Prostate gland (tissue), 2 donors: ENCODE measurements around the gene SLC4A1. TPM values are rescaled to one million over a fixed set of nuclear protein-coding genes. Genes with fewer than 3 reads are reported as not detected.
A peak's percentile ranks its signal among the peaks of the same experiment; 100 is the strongest.

Source experiments
- DNase-seq: peaks from one replicate; pipeline ENCODE4 v3.0.0-alpha.2; 2019; ENCODE audit warnings: low spot score
- H3K27ac ChIP-seq, 2 donors: fragments of 200-600 bp; sonication (generic); 2 replicates each; pipeline ENCODE4 v1.5.1; 2017 to 2019
- H3K27me3 ChIP-seq: fragments of 200-600 bp; sonication (generic); replicated peaks from 2 replicates; pipeline ENCODE4 v1.5.1; 2019; ENCODE audit not compliant: insufficient read depth
- H3K36me3 ChIP-seq, 2 donors: fragments of 200-600 bp; sonication (generic); 1 replicate in 1 of 2; 2 replicates in 1 of 2; pipeline versions ENCODE4 v1.5.1 to v1.8.1; 2017 to 2019
- H3K4me1 ChIP-seq: fragments of 200-600 bp; sonication (generic); replicated peaks from 2 replicates; pipeline ENCODE4 v1.5.1; 2019
- H3K4me3 ChIP-seq, 2 donors: fragments of 200-600 bp; sonication (generic); 2 replicates each; pipeline ENCODE4 v1.5.1; 2017 to 2019
- H3K9me3 ChIP-seq: fragments of 200-600 bp; sonication (generic); 2 replicates; pipeline ENCODE4 v1.5.1; 2017
- CTCF ChIP-seq, 4 experiments: fragments of 200-600 bp in 2 of 4; fragments of 450-650 bp in 2 of 4; sonication (generic) in 2 of 4; IDR thresholded peaks; 1 replicate in 3 of 4; 2 replicates in 1 of 4; pipeline ENCODE4 v1.5.1; 2016 to 2019; ENCODE audit warnings: antibody characterized with exemption in 4 of 4, mild to moderate bottlenecking in 2 of 4, moderate library complexity in 2 of 4
- POLR2A ChIP-seq: fragments of 450-650 bp; IDR thresholded peaks from one replicate; pipeline ENCODE4 v1.6.1; 2016; ENCODE audit warnings: antibody characterized with exemption, mild to moderate bottlenecking
- POLR2AphosphoS5 ChIP-seq: sonication (generic); formaldehyde crosslinking; IDR thresholded peaks from one replicate; pipeline ENCODE4 v1.6.1; 2017; ENCODE audit warnings: antibody characterized with exemption
- WGBS: methylation state at CpG from one replicate; pipeline ENCODE4 v1.1.5; 2018; 5-methylcytosine and 5-hydroxymethylcytosine counted together
- intact Hi-C: fragments of 100-400 bp; cut with DNase I; formaldehyde crosslinking; loops from one replicate; pipeline ENCODE4 v1.14.2; 2022
- total RNA-seq, 2 donors: library from RNA; depleted of rRNA; stranded (reverse); fragments of >200 nt; gene quantifications; one replicate each; pipeline ENCODE4 v1.1.0, GENCODE V29; 2016

Gene SLC4A1
- total RNA-seq, 2 donors from 2014 or later, result 0.51 TPM; not detected in 1

GRCh38 chr17:44310188-44310587, 42.3 kb upstream of the SLC4A1 start:
- intact Hi-C loops, result no loop called here
- 93% methylated on average over 2 of the region's 2 CpGs for WGBS
- Histone ChIP-seq H3K27ac (no peak overlapping the region), H3K9me3 (no peaks in the 10 kb centered on the region), H3K27me3 (no peaks in the 10 kb centered on the region), H3K36me3 (no peaks in the 10 kb centered on the region), H3K4me3 (no peak overlapping the region), H3K4me1 (peaks cover 4% of the 10 kb centered on the region)
- DNase-seq, result no peak
- TF ChIP-seq CTCF (IDR thresholded peaks at IDR 0.05), result no peak
- no peak for TF ChIP-seq POLR2A
- TF ChIP-seq POLR2AphosphoS5, result no peak

GRCh38 chr17:44309472-44309871, 41.5 kb upstream of the SLC4A1 start:
- WGBS, result 57% methylated on average over 5 of the region's 5 CpGs
- Histone ChIP-seq H3K9me3 (no peaks in the 10 kb centered on the region), H3K36me3 (no peaks in the 10 kb centered on the region), H3K27ac (no peak overlapping the region), H3K4me1 (peaks cover 4% of the 10 kb centered on the region), H3K4me3 (no peak overlapping the region), H3K27me3 (no peaks in the 10 kb centered on the region)
- DNase-seq, result no peak
- intact Hi-C loops, result no loop called here
- TF ChIP-seq POLR2AphosphoS5 (no peak), CTCF (IDR thresholded peaks at IDR 0.05) (no peak), POLR2A (no peak)

GRCh38 chr17:44308865-44309264, 40.9 kb upstream of the SLC4A1 start:
- Histone ChIP-seq H3K9me3 (no peaks in the 10 kb centered on the region), H3K4me3 (peak overlapping the region; percentile 33 to 44), H3K27me3 (no peaks in the 10 kb centered on the region), H3K27ac (no peak overlapping the region), H3K4me1 (peaks cover 4% of the 10 kb centered on the region), H3K36me3 (no peaks in the 10 kb centered on the region)
- WGBS, result 5% methylated on average over 15 of the region's 15 CpGs
- intact Hi-C loops, result no loop called here
- TF ChIP-seq POLR2A, result no peak
- TF ChIP-seq CTCF (IDR thresholded peaks at IDR 0.05), result no peak
- no peak for TF ChIP-seq POLR2AphosphoS5
- DNase-seq, result no peak

GRCh38 chr17:44308320-44308818, 40.4 kb upstream of the SLC4A1 start, which contains the start of gene RUNDC3A:
TSS of gene RUNDC3A (plus strand) at chr17:44308601. CDS start at chr17:44308833, 232 bp downstream.
- intact Hi-C loops, result no loop called here
- peak within 1 kb of the TSS; percentile 33 to 44 for H3K4me3 ChIP-seq
- peak within 1 kb of the TSS; percentile 62 to 66 for H3K27ac ChIP-seq
- TF ChIP-seq POLR2A (no peak), POLR2AphosphoS5 (peak; percentile 67)
- no peaks in the 10 kb centered on the region for H3K9me3 ChIP-seq
- H3K4me1 ChIP-seq, result peaks cover 4% of the 10 kb centered on the region
- peak; percentile 84 for DNase-seq
- no peaks in the 10 kb centered on the region for H3K27me3 ChIP-seq
- WGBS, result 2% methylated on average over 39 of the region's 39 CpGs
- no peaks in the 10 kb centered on the region for H3K36me3 ChIP-seq

- intact Hi-C loops, result no loop called here
- peak overlapping the region; percentile 33 to 44 for H3K4me3 ChIP-seq
- peak overlapping the region; percentile 62 to 66 for H3K27ac ChIP-seq
- no peaks in the 10 kb centered on the region for H3K9me3 ChIP-seq
- peak; percentile 57 for DNase-seq
- H3K4me1 ChIP-seq, result peaks cover 4% of the 10 kb centered on the region
- WGBS, result 3% methylated on average over 18 of the region's 26 CpGs
- H3K36me3 ChIP-seq, result no peaks in the 10 kb centered on the region
- H3K27me3 ChIP-seq, result no peaks in the 10 kb centered on the region
- TF ChIP-seq CTCF (IDR thresholded peaks at IDR 0.05), result no peak
- no peak for TF ChIP-seq POLR2A
- no peak for TF ChIP-seq POLR2AphosphoS5
These were observed 39.7 kb upstream of the SLC4A1 start for GRCh38 chr17:44307387-44308186.
